ENCODE results near the gene ETS1. TPM values are rescaled to one million over a fixed set of nuclear protein-coding genes. Genes with fewer than 3 reads are reported as not detected.

The ETS1 gene
- total RNA-seq, 2 experiments from 2014 or later, result 579 to 590 TPM

GRCh38 chr11:128492461-128492860 lies 94.9 kb downstream of the ETS1 start:
- H3K4me1 ChIP-seq (ENCODE audit: insufficient read depth, low read length), result peaks cover 84% of the 10 kb centered on the region
- H3K27ac Mint-ChIP-seq, result peak overlapping the region; percentile 99
- peak overlapping the region; percentile 17 for H3K4me3 ChIP-seq (ENCODE audit: low read length)
- peaks cover 100% of the 10 kb centered on the region for H3K36me3 Mint-ChIP-seq (ENCODE audit: low read depth)
- ChIA-PET CTCF (interaction anchor here (1.3 to 4.4 kb wide), 2 partner anchors 10 to 13 kb away, joined by 3 to 25 read pairs; no protein-coding TSS in a partner anchor), POLR2A (interaction anchor here (0.7 to 17.8 kb wide), 11 partner anchors 10 to 207 kb away, joined by 3 to 611 read pairs (median 5); no protein-coding TSS in a partner anchor)
- no peaks in the 10 kb centered on the region for H3K27me3 ChIP-seq (ENCODE audit: control insufficient read depth in 1 of 2, insufficient read depth in 2 of 2, low read length in 2 of 2)
- H3K36me3 ChIP-seq (ENCODE audit: insufficient read depth, low read length), result peaks cover 90% of the 10 kb centered on the region
- H3K9me3 ChIP-seq (ENCODE audit: control insufficient read depth in 1 of 2, insufficient read depth in 1 of 2, low read length in 2 of 2), result no peaks in the 10 kb centered on the region
- no peak for TF ChIP-seq CTCF (IDR thresholded peaks at IDR 0.05)
- H3K4me3 Mint-ChIP-seq, result peak overlapping the region; percentile 58
- DNase-seq (peak in 2 of 14 experiments; percentile 35 to 49), ATAC-seq (ENCODE audit: poor library complexity) (peak; percentile 17)
- H3K27me3 Mint-ChIP-seq, result no peaks in the 10 kb centered on the region
- peaks cover 99% of the 10 kb centered on the region for H3K4me1 Mint-ChIP-seq (ENCODE audit: low read depth)
- intact Hi-C loops (cut with DNase I, micrococcal nuclease), result no loop called here
- H3K9me3 Mint-ChIP-seq, result no peaks in the 10 kb centered on the region
- H3K27ac ChIP-seq (ENCODE audit: low read depth in 1 of 2, low read length in 2 of 2), result peak overlapping the region; percentile 76 to 93

GRCh38 chr11:128491195-128491936 lies 96.0 kb downstream of the ETS1 start:
- DNase-seq (peak in 1 of 14 experiments; percentile 16), ATAC-seq (ENCODE audit: poor library complexity) (peak; percentile 6)
- Mint-ChIP-seq H3K4me1 (ENCODE audit: low read depth) (peaks cover 98% of the 10 kb centered on the region), H3K9me3 (no peaks in the 10 kb centered on the region), H3K27ac (peak overlapping the region; percentile 99), H3K36me3 (ENCODE audit: low read depth) (peaks cover 99% of the 10 kb centered on the region), H3K27me3 (no peaks in the 10 kb centered on the region), H3K4me3 (peak overlapping the region; percentile 58)
- TF ChIP-seq CTCF (IDR thresholded peaks at IDR 0.05), result no peak
- H3K27me3 ChIP-seq (ENCODE audit: control insufficient read depth in 1 of 2, insufficient read depth in 2 of 2, low read length in 2 of 2), result no peaks in the 10 kb centered on the region
- CTCF ChIA-PET, result interaction anchor here (0.9 to 4.4 kb wide), 3 partner anchors 12 to 19 kb away, joined by 3 to 25 read pairs (median 9); no protein-coding TSS in a partner anchor
- intact Hi-C loops (cut with DNase I, micrococcal nuclease), result loop anchor here in 1 of 2 experiments (2.0 kb wide), 1 partner anchor 15 kb away; no protein-coding TSS in a partner anchor
- peaks cover 89% of the 10 kb centered on the region for H3K36me3 ChIP-seq (ENCODE audit: insufficient read depth, low read length)
- POLR2A ChIA-PET, result interaction anchor here (0.7 to 17.8 kb wide), 11 partner anchors 9 to 206 kb away, joined by 3 to 611 read pairs (median 5); no protein-coding TSS in a partner anchor
- no peaks in the 10 kb centered on the region for H3K9me3 ChIP-seq (ENCODE audit: control insufficient read depth in 1 of 2, insufficient read depth in 1 of 2, low read length in 2 of 2)
- peak overlapping the region; percentile 76 to 93 for H3K27ac ChIP-seq (ENCODE audit: low read depth in 1 of 2, low read length in 2 of 2)
- H3K4me1 ChIP-seq (ENCODE audit: insufficient read depth, low read length), result peaks cover 84% of the 10 kb centered on the region
- peak overlapping the region; percentile 6 for H3K4me3 ChIP-seq (ENCODE audit: low read length)

DNA sequence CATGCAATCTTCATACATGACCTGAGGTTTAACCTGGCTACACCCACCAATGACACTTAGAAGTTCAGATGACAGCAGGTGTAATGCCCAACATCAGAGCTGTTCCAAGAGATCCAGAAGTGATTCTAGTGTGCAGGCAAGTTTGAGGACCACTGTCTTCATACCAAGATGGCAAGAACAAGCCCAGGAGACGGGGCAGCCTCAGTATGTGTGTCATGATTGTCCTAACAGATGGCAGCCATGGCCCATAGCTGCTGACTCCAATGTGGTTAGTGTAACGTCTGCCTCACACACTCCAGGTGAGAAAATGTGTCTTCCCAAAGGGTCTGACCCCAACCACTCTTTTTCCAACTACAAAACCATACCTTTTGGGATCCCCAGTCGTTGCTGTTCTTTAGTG lies 97.3 kb downstream of the ETS1 start:
- peak overlapping the region; percentile 52 to 93 for H3K27ac ChIP-seq (ENCODE audit: low read depth in 1 of 2, low read length in 2 of 2)
- no peak overlapping the region for H3K4me3 ChIP-seq (ENCODE audit: low read length)
- H3K27me3 ChIP-seq (ENCODE audit: control insufficient read depth in 1 of 2, insufficient read depth in 2 of 2, low read length in 2 of 2), result no peaks in the 10 kb centered on the region
- H3K9me3 ChIP-seq (ENCODE audit: control insufficient read depth in 1 of 2, insufficient read depth in 1 of 2, low read length in 2 of 2), result no peaks in the 10 kb centered on the region
- CTCF ChIA-PET, result interaction anchor here (0.8 to 2.1 kb wide), 4 partner anchors 11 to 318 kb away, joined by 4 to 9 read pairs (median 4); no protein-coding TSS in a partner anchor
- intact Hi-C loops (cut with DNase I, micrococcal nuclease), result loop anchor here in 1 of 2 experiments (2.0 kb wide), 1 partner anchor 13 kb away; no protein-coding TSS in a partner anchor
- POLR2A ChIA-PET, result interaction anchor here (0.6 to 17.8 kb wide), 8 partner anchors 8 to 249 kb away, joined by 3 to 611 read pairs (median 4); no protein-coding TSS in a partner anchor
- TF ChIP-seq CTCF (IDR thresholded peaks at IDR 0.05), result no peak
- DNase-seq (peak in 1 of 14 experiments; percentile 7), ATAC-seq (ENCODE audit: poor library complexity) (no peak)
- no peaks in the 10 kb centered on the region for H3K9me3 Mint-ChIP-seq
- peak overlapping the region; percentile 99 for H3K27ac Mint-ChIP-seq
- H3K36me3 ChIP-seq (ENCODE audit: insufficient read depth, low read length), result peaks cover 93% of the 10 kb centered on the region
- H3K4me1 ChIP-seq (ENCODE audit: insufficient read depth, low read length), result peaks cover 87% of the 10 kb centered on the region
- H3K36me3 Mint-ChIP-seq (ENCODE audit: low read depth), result peaks cover 99% of the 10 kb centered on the region
- peaks cover 98% of the 10 kb centered on the region for H3K4me1 Mint-ChIP-seq (ENCODE audit: low read depth)
- H3K4me3 Mint-ChIP-seq, result peak overlapping the region; percentile 68
- no peaks in the 10 kb centered on the region for H3K27me3 Mint-ChIP-seq
